Chondrocyte (in vitro differentiated cells): ENCODE results near the gene ZNF91. TPM values are rescaled to one million over a fixed set of nuclear protein-coding genes. Genes with fewer than 3 reads are reported as not detected.
"Not testable (repeated sequence)": the region's sequence is repeated elsewhere in the genome, so short reads cannot be mapped to it uniquely, and the experiment has no call there.

Experiments used
- DNase-seq: peaks from one replicate; pipeline ENCODE4 v3.0.0; 2021; ENCODE audit warnings: mixed read lengths, low spot score
- H3K27ac Mint-ChIP-seq: one replicate; pipeline ENCODE4 v1.8.0; 2021; ENCODE audit warnings: mild to moderate bottlenecking, moderate library complexity, mixed read lengths; ENCODE audit not compliant: unreplicated experiment
- H3K27me3 Mint-ChIP-seq: 2 replicates; pipeline ENCODE4 v1.8.0; 2021; ENCODE audit warnings: low read depth, mixed read lengths
- H3K36me3 Mint-ChIP-seq: 2 replicates; pipeline ENCODE4 v1.8.0; 2021; ENCODE audit warnings: low read depth, mixed read lengths
- H3K4me1 Mint-ChIP-seq: 2 replicates; pipeline ENCODE4 v1.8.0; 2021; ENCODE audit warnings: low read depth, mild to moderate bottlenecking, mixed read lengths
- H3K4me3 Mint-ChIP-seq: one replicate; pipeline ENCODE4 v1.8.0; 2021; ENCODE audit warnings: mild to moderate bottlenecking, moderate library complexity, mixed read lengths; ENCODE audit not compliant: unreplicated experiment
- H3K9me3 Mint-ChIP-seq: 2 replicates; pipeline ENCODE4 v1.8.0; 2021; ENCODE audit warnings: low read depth, mixed read lengths
- CTCF ChIP-seq: fragments of 200-600 bp; sonication (generic); IDR thresholded peaks from 2 replicates; pipeline ENCODE4 v1.5.0; 2021; ENCODE audit warnings: antibody characterized with exemption, mild to moderate bottlenecking, moderate library complexity
- total RNA-seq: library from RNA; stranded (reverse); gene quantifications from 3 replicates; pipeline ENCODE4 v1.2.1, GENCODE V29; 2021

The ZNF91 gene
- total RNA-seq, 1 donor from 2014 or later = 18.1 TPM

- TF ChIP-seq CTCF = no peak
- Mint-ChIP-seq H3K4me1 (no peaks in the 10 kb centered on the region), H3K9me3 (peaks cover 80% of the 10 kb centered on the region), H3K27me3 (no peaks in the 10 kb centered on the region), H3K4me3 (no peak overlapping the region), H3K36me3 (peaks cover 82% of the 10 kb centered on the region), H3K27ac (no peak overlapping the region)
- DNase-seq = no peak
These were observed 48.6 kb downstream of the ZNF91 start for GRCh38 chr19:23346696-23347095.

GRCh38 chr19:23345838-23346237, 49.4 kb downstream of the ZNF91 start:
- no peak overlapping the region for H3K4me3 Mint-ChIP-seq
- peak; percentile 13 for TF ChIP-seq CTCF

GRCh38 chr19:23343434-23344010, 51.7 kb downstream of the ZNF91 start:
- Mint-ChIP-seq H3K36me3 (peaks cover 73% of the 10 kb centered on the region), H3K9me3 (peaks cover 68% of the 10 kb centered on the region), H3K27me3 (no peaks in the 10 kb centered on the region), H3K4me1 (no peaks in the 10 kb centered on the region), H3K27ac (no peak overlapping the region), H3K4me3 (no peak overlapping the region)
- no peak for TF ChIP-seq CTCF
- no peak for DNase-seq

More at GRCh38 chr19:23345838-23346237, 49.4 kb downstream of the ZNF91 start:
- Mint-ChIP-seq H3K9me3 (peaks cover 73% of the 10 kb centered on the region), H3K27me3 (no peaks in the 10 kb centered on the region), H3K36me3 (peaks cover 75% of the 10 kb centered on the region), H3K27ac (no peak overlapping the region), H3K4me1 (no peaks in the 10 kb centered on the region)
- no peak for DNase-seq

- H3K4me1 Mint-ChIP-seq = no peaks in the 10 kb centered on the region
- peaks cover 56% of the 10 kb centered on the region for H3K9me3 Mint-ChIP-seq
- TF ChIP-seq CTCF = no peak
- H3K4me3 Mint-ChIP-seq = no peak overlapping the region
- H3K36me3 Mint-ChIP-seq = peaks cover 63% of the 10 kb centered on the region
- DNase-seq = no peak
- H3K27me3 Mint-ChIP-seq = no peaks in the 10 kb centered on the region
- no peak overlapping the region for H3K27ac Mint-ChIP-seq
These were observed 67.1 kb downstream of the ZNF91 start for GRCh38 chr19:23328211-23328610.

GRCh38 chr19:23321953-23322549, 73.2 kb downstream of the ZNF91 start:
- no peak for TF ChIP-seq CTCF
- Mint-ChIP-seq H3K36me3 (peaks cover 19% of the 10 kb centered on the region), H3K4me3 (no peak overlapping the region), H3K9me3 (peaks cover 38% of the 10 kb centered on the region), H3K4me1 (no peaks in the 10 kb centered on the region), H3K27me3 (no peaks in the 10 kb centered on the region), H3K27ac (no peak overlapping the region)
- DNase-seq = no peak

GRCh38 chr19:23321403-23321802, 73.9 kb downstream of the ZNF91 start:
- not testable (repeated sequence) for H3K27ac Mint-ChIP-seq, DNase-seq, H3K4me1 Mint-ChIP-seq, H3K4me3 Mint-ChIP-seq, H3K27me3 Mint-ChIP-seq
- Mint-ChIP-seq H3K9me3 (peaks cover 38% of the 10 kb centered on the region), H3K36me3 (peaks cover 18% of the 10 kb centered on the region)

- not testable (repeated sequence) for H3K36me3 Mint-ChIP-seq, H3K27me3 Mint-ChIP-seq, H3K4me3 Mint-ChIP-seq, H3K4me1 Mint-ChIP-seq, DNase-seq, H3K27ac Mint-ChIP-seq
- peaks cover 29% of the 10 kb centered on the region for H3K9me3 Mint-ChIP-seq
These were observed 75.7 kb downstream of the ZNF91 start for GRCh38 chr19:23319571-23319970.

- H3K27me3 Mint-ChIP-seq, H3K36me3 Mint-ChIP-seq, H3K27ac Mint-ChIP-seq, H3K4me3 Mint-ChIP-seq, H3K4me1 Mint-ChIP-seq, DNase-seq: not testable (repeated sequence)
- H3K9me3 Mint-ChIP-seq = peaks cover 31% of the 10 kb centered on the region
These were observed 76.3 kb downstream of the ZNF91 start for GRCh38 chr19:23318941-23319340.
